HFFc6 (cell line): ENCODE data around the gene PLD3. TPM values are rescaled to one million over a fixed set of nuclear protein-coding genes. Genes with fewer than 3 reads are reported as not detected.
"Not testable (repeated sequence)": the region's sequence is repeated elsewhere in the genome, so short reads cannot be mapped to it uniquely, and the experiment has no call there.

ENCODE experiments used
- DNase-seq: peaks from one replicate; pipeline ENCODE4 v3.0.0-alpha.2; 2018
- H3K27ac Mint-ChIP-seq: 2 replicates; pipeline ENCODE4 v1.8.0; 2020; ENCODE audit warnings: mild to moderate bottlenecking, mixed read lengths
- H3K27me3 Mint-ChIP-seq: 2 replicates; pipeline ENCODE4 v1.8.0; 2021; ENCODE audit warnings: mild to moderate bottlenecking, moderate library complexity, mixed read lengths; ENCODE audit not compliant: insufficient read depth
- H3K36me3 Mint-ChIP-seq: 2 replicates; pipeline ENCODE4 v1.8.0; 2021; ENCODE audit warnings: low read depth, mixed read lengths
- H3K4me1 Mint-ChIP-seq: 2 replicates; pipeline ENCODE4 v1.8.0; 2020; ENCODE audit warnings: low read depth, mixed read lengths
- H3K4me3 Mint-ChIP-seq: 2 replicates; pipeline ENCODE4 v1.8.0; 2020; ENCODE audit warnings: mild to moderate bottlenecking, moderate library complexity, mixed read lengths
- H3K9me3 Mint-ChIP-seq: 2 replicates; pipeline ENCODE4 v1.8.0; 2020; ENCODE audit warnings: mild to moderate bottlenecking, mixed read lengths
- total RNA-seq, 6 experiments: library from RNA; stranded (reverse); fragmentation: NEBNext Ultra II Directional; extraction: Animal tissue kit (Norgen Biotek cat#: 25700); gene quantifications; 2 replicates in 1 of 6; 3 replicates in 5 of 6; pipeline ENCODE4 v1.2.3, GENCODE V29; 2021
- TF ChIP-seq, protein P1 (sequence below): fragments of 200-600 bp; sonication (generic); IDR thresholded peaks from 2 replicates; pipeline ENCODE4 v1.5.0; 2021; ENCODE audit warnings: antibody characterized with exemption, mild to moderate bottlenecking

PLD3 gene
- total RNA-seq, 6 experiments from 2014 or later, result 141 to 211 (median 152) TPM

- Mint-ChIP-seq H3K36me3 (no peaks in the 10 kb centered on the region), H3K27ac (no peak overlapping the region), H3K27me3 (no peaks in the 10 kb centered on the region; the same call in none of the 2 replicates), H3K4me1 (peaks cover 10% of the 10 kb centered on the region), H3K4me3 (no peak overlapping the region), H3K9me3 (no peaks in the 10 kb centered on the region)
- TF ChIP-seq, protein P1, sequence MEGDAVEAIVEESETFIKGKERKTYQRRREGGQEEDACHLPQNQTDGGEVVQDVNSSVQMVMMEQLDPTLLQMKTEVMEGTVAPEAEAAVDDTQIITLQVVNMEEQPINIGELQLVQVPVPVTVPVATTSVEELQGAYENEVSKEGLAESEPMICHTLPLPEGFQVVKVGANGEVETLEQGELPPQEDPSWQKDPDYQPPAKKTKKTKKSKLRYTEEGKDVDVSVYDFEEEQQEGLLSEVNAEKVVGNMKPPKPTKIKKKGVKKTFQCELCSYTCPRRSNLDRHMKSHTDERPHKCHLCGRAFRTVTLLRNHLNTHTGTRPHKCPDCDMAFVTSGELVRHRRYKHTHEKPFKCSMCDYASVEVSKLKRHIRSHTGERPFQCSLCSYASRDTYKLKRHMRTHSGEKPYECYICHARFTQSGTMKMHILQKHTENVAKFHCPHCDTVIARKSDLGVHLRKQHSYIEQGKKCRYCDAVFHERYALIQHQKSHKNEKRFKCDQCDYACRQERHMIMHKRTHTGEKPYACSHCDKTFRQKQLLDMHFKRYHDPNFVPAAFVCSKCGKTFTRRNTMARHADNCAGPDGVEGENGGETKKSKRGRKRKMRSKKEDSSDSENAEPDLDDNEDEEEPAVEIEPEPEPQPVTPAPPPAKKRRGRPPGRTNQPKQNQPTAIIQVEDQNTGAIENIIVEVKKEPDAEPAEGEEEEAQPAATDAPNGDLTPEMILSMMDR, result no peak
- no peak for DNase-seq
Measured at GRCh38 chr19:40407714-40408597, 59.5 kb downstream of the PLD3 start.

GRCh38 chr19:40408598-40408925, 60.1 kb downstream of the PLD3 start:
- H3K4me1 Mint-ChIP-seq, H3K27me3 Mint-ChIP-seq, H3K9me3 Mint-ChIP-seq, H3K4me3 Mint-ChIP-seq, H3K36me3 Mint-ChIP-seq, DNase-seq, H3K27ac Mint-ChIP-seq: not testable (repeated sequence)

GRCh38 chr19:40410030-40410389, 61.5 kb downstream of the PLD3 start:
- Mint-ChIP-seq H3K4me1 (peaks cover 5% of the 10 kb centered on the region; the same call in 1 of the 2 replicates), H3K36me3 (no peaks in the 10 kb centered on the region), H3K27me3 (no peaks in the 10 kb centered on the region; the same call in none of the 2 replicates), H3K9me3 (no peaks in the 10 kb centered on the region), H3K27ac (no peak overlapping the region), H3K4me3 (no peak overlapping the region)
- no peak for DNase-seq
- TF ChIP-seq, protein P1, result no peak

- no peaks in the 10 kb centered on the region; the same call in none of the 2 replicates for H3K27me3 Mint-ChIP-seq
- no peak overlapping the region for H3K27ac Mint-ChIP-seq
- H3K4me3 Mint-ChIP-seq, result no peak overlapping the region
- DNase-seq, result no peak
- no peaks in the 10 kb centered on the region for H3K9me3 Mint-ChIP-seq
- TF ChIP-seq, protein P1, result no peak
- peaks cover 5% of the 10 kb centered on the region; the same call in 1 of the 2 replicates for H3K4me1 Mint-ChIP-seq
- H3K36me3 Mint-ChIP-seq, result no peaks in the 10 kb centered on the region
Measured at GRCh38 chr19:40411125-40411842, 62.8 kb downstream of the PLD3 start.

DNA sequence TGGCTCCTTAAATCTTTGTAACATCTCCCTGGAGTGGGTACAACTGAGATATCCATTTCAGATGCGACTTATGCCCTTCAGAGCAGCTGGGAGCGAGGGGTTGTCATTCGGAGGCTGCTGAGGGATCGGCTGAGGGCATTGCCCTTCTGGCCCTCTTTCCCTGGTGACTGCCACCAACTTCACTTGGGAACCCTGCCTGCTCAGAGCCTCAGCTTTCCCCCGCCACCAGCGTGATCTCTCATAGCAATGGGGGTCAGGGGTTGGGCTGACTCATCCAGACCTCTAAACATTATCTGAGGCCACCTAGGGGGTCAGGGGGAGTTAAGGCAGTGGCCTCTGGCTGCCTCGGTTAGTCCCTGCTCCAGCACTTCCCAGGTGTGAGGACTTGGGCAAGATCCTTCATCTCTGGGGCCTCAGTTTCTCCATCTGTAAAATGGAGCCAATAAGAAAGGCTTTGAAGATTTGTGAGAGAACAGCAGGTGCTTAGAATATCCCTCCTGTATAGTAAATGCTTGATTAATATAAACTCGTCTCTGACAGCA, 63.5 kb downstream of the PLD3 start:
- H3K27ac Mint-ChIP-seq, result no peak overlapping the region
- TF ChIP-seq, protein P1, result no peak
- no peaks in the 10 kb centered on the region for H3K9me3 Mint-ChIP-seq
- H3K36me3 Mint-ChIP-seq, result no peaks in the 10 kb centered on the region
- peaks cover 9% of the 10 kb centered on the region for H3K4me1 Mint-ChIP-seq
- H3K27me3 Mint-ChIP-seq, result peaks cover 4% of the 10 kb centered on the region
- no peak for DNase-seq
- no peak overlapping the region for H3K4me3 Mint-ChIP-seq

GRCh38 chr19:40412866-40413265, 64.4 kb downstream of the PLD3 start:
- Mint-ChIP-seq H3K27ac (no peak overlapping the region), H3K36me3 (no peaks in the 10 kb centered on the region), H3K27me3 (peaks cover 4% of the 10 kb centered on the region), H3K4me1 (peaks cover 12% of the 10 kb centered on the region), H3K4me3 (no peak overlapping the region), H3K9me3 (no peaks in the 10 kb centered on the region)
- TF ChIP-seq, protein P1, result no peak
- no peak for DNase-seq
